IPS DF 19.7 (cell line): ENCODE results near the gene CCDC78.

Source experiments
- DNase-seq: peaks from one replicate; pipeline ENCODE4 v3.0.0-alpha.2; 2013; ENCODE audit warnings: low read depth, low spot score

Gene CCDC78

GRCh38 chr16:678858-679813 is 47.1 kb downstream of the CCDC78 start:
- DNase-seq: no peak

- DNase-seq: no peak
Observed at GRCh38 chr16:678209-678857, 47.9 kb downstream of the CCDC78 start.

- no peak for DNase-seq
Observed at GRCh38 chr16:677316-678190, 48.7 kb downstream of the CCDC78 start.

- no peak for DNase-seq
Observed at GRCh38 chr16:676913-677312, 49.3 kb downstream of the CCDC78 start.

GRCh38 chr16:676565-676902 is 49.7 kb downstream of the CCDC78 start:
- no peak for DNase-seq

- no peak for DNase-seq
Observed at GRCh38 chr16:675884-676564, 50.2 kb downstream of the CCDC78 start.

- no peak for DNase-seq
Observed at GRCh38 chr16:674968-675883, 51.0 kb downstream of the CCDC78 start, which contains the start of gene RHBDL1. Gene RHBDL1, plus strand, starts transcription at chr16:675671. Its CDS starts 120 bp downstream, at chr16:675791.

- no peak for DNase-seq
Observed at GRCh38 chr16:674214-674881, 51.9 kb downstream of the CCDC78 start.

GRCh38 chr16:673399-673991 is 52.7 kb downstream of the CCDC78 start:
- no peak for DNase-seq

- DNase-seq: no peak
Observed at GRCh38 chr16:672851-673250, 53.4 kb downstream of the CCDC78 start.
